Measurements from ENCODE around the gene RNF168.

Gene RNF168

GRCh38 chr3:196541684-196542445 is 38.3 kb upstream of the RNF168 start:
- no peak for TF ChIP-seq CTCF (IDR thresholded peaks at IDR 0.05; ENCODE audit: extremely low read depth, insufficient read depth, missing control alignments)
- in situ Hi-C loops (cut with MboI; ENCODE audit: low pct_unique_long_range_greater_than_20kb, low sequenced_read_pairs, unreplicated experiment) = no loop called here
- no peak for DNase-seq (ENCODE audit: low spot score)

GRCh38 chr3:196537319-196537984 is 33.9 kb upstream of the RNF168 start:
- DNase-seq (ENCODE audit: low spot score) = peak; percentile 67
- in situ Hi-C loops (cut with MboI; ENCODE audit: low pct_unique_long_range_greater_than_20kb, low sequenced_read_pairs, unreplicated experiment) = no loop called here

GRCh38 chr3:196533260-196533681 is 29.7 kb upstream of the RNF168 start:
- in situ Hi-C loops (cut with MboI; ENCODE audit: low pct_unique_long_range_greater_than_20kb, low sequenced_read_pairs, unreplicated experiment) = no loop called here
- no peak for TF ChIP-seq CTCF (IDR thresholded peaks at IDR 0.05; ENCODE audit: extremely low read depth, insufficient read depth, missing control alignments)
- DNase-seq (ENCODE audit: low spot score) = no peak

More at GRCh38 chr3:196537319-196537984, 33.9 kb upstream of the RNF168 start:
- peak; percentile 68 for TF ChIP-seq CTCF (IDR thresholded peaks at IDR 0.05; ENCODE audit: extremely low read depth, insufficient read depth, missing control alignments)

- TF ChIP-seq CTCF (IDR thresholded peaks at IDR 0.05; ENCODE audit: extremely low read depth, insufficient read depth, missing control alignments) = no peak
- DNase-seq (ENCODE audit: low spot score) = no peak
- in situ Hi-C loops (cut with MboI; ENCODE audit: low pct_unique_long_range_greater_than_20kb, low sequenced_read_pairs, unreplicated experiment) = no loop called here
Measured at GRCh38 chr3:196531418-196531817, 27.9 kb upstream of the RNF168 start.

- TF ChIP-seq CTCF (IDR thresholded peaks at IDR 0.05; ENCODE audit: extremely low read depth, insufficient read depth, missing control alignments) = peak; percentile 72
- DNase-seq (ENCODE audit: low spot score) = peak; percentile 92
- in situ Hi-C loops (cut with MboI; ENCODE audit: low pct_unique_long_range_greater_than_20kb, low sequenced_read_pairs, unreplicated experiment) = no loop called here
Measured at GRCh38 chr3:196528639-196529233, 25.2 kb upstream of the RNF168 start.

GRCh38 chr3:196525141-196525540 is 21.6 kb upstream of the RNF168 start:
- in situ Hi-C loops (cut with MboI; ENCODE audit: low pct_unique_long_range_greater_than_20kb, low sequenced_read_pairs, unreplicated experiment) = no loop called here
- no peak for DNase-seq (ENCODE audit: low spot score)
- no peak for TF ChIP-seq CTCF (IDR thresholded peaks at IDR 0.05; ENCODE audit: extremely low read depth, insufficient read depth, missing control alignments)

All from GM13977 (cell line).